HEK293 (cell line): ENCODE results near the gene ATG10.
A peak's percentile ranks its signal among the peaks of the same experiment; 100 is the strongest.

Experiments
- CTCF ChIA-PET: fragments of 350-600 bp; formaldehyde crosslinking; extraction: SDS; loops from one replicate; lab custom pipeline; 2021; ENCODE audit warnings: antibody characterized with exemption; lab: Yijun Ruan, JAX
- POLR2A ChIA-PET: fragments of 300-600 bp; formaldehyde crosslinking; extraction: SDS; loops from one replicate; lab custom pipeline; 2020; ENCODE audit warnings: antibody characterized with exemption, inconsistent platforms; lab: Yijun Ruan, JAX
- H3K27ac ChIP-seq: fragments of 200-500 bp; sonication (Bioruptor generic); 2 replicates; pipeline ENCODE4 v1.5.1; 2014; ENCODE audit warnings: low read depth, low read length, control low read depth, inconsistent platforms; ENCODE audit errors: extremely low read depth
- H3K36me3 ChIP-seq, 2 experiments: fragments of 200-500 bp in 1 of 2; sonication (Bioruptor generic) in 1 of 2; 1 replicate in 1 of 2; 2 replicates in 1 of 2; pipeline ENCODE4 v1.5.1; 2014 to 2017; ENCODE audit warnings: inconsistent platforms in 2 of 2, low read length in 2 of 2; ENCODE audit not compliant: control insufficient read depth in 2 of 2, insufficient read depth in 1 of 2
- H3K4me1 ChIP-seq: fragments of 200-500 bp; sonication (Bioruptor generic); 2 replicates; pipeline ENCODE4 v1.5.1; 2014; ENCODE audit warnings: mild to moderate bottlenecking, low read length, inconsistent platforms; ENCODE audit not compliant: control insufficient read depth, insufficient read depth
- H3K4me3 ChIP-seq: 2 replicates; pipeline ENCODE4 v1.5.1; 2011; ENCODE audit warnings: low read depth, mild to moderate bottlenecking, control low read depth, low read length, moderate library complexity
- H3K9me3 ChIP-seq: fragments of 200-500 bp; sonication (Bioruptor generic); 2 replicates; pipeline ENCODE4 v1.5.1; 2014; ENCODE audit warnings: low read depth, low read length, inconsistent platforms; ENCODE audit not compliant: control insufficient read depth, insufficient read depth
- CTCF ChIP-seq: fragments of 450-650 bp; formaldehyde crosslinking; IDR thresholded peaks from 2 replicates; pipeline ENCODE4 v1.5.1; 2016; ENCODE audit warnings: missing biosample characterization, missing genetic modification characterization
- KLF1 ChIP-seq: fragments of 450-650 bp; formaldehyde crosslinking; IDR thresholded peaks from 2 replicates; pipeline ENCODE4 v1.5.1; 2016; ENCODE audit warnings: missing biosample characterization, missing genetic modification characterization
- KLF8 ChIP-seq: fragments of 450-650 bp; formaldehyde crosslinking; IDR thresholded peaks from 2 replicates; pipeline ENCODE4 v1.5.1; 2016; ENCODE audit warnings: missing biosample characterization, missing genetic modification characterization
- PATZ1 ChIP-seq: fragments of 450-650 bp; formaldehyde crosslinking; IDR thresholded peaks from 2 replicates; pipeline ENCODE4 v1.5.1; 2016; ENCODE audit warnings: missing biosample characterization, missing genetic modification characterization
- PRDM4 ChIP-seq: fragments of 450-650 bp; formaldehyde crosslinking; IDR thresholded peaks from 2 replicates; pipeline ENCODE4 v1.5.1; 2017; ENCODE audit warnings: missing biosample characterization, missing genetic modification characterization
- SP7 ChIP-seq: fragments of 450-650 bp; formaldehyde crosslinking; IDR thresholded peaks from 2 replicates; pipeline ENCODE4 v1.5.1; 2016; ENCODE audit warnings: missing biosample characterization, missing genetic modification characterization
- ZBTB1 ChIP-seq: fragments of 450-650 bp; formaldehyde crosslinking; IDR thresholded peaks from 2 replicates; pipeline ENCODE4 v1.5.1; 2016; ENCODE audit warnings: missing biosample characterization, missing genetic modification characterization
- ZBTB6 ChIP-seq: fragments of 450-650 bp; formaldehyde crosslinking; IDR thresholded peaks from 2 replicates; pipeline ENCODE4 v1.5.1; 2017; ENCODE audit warnings: missing biosample characterization, missing genetic modification characterization
- ZFP3 ChIP-seq: fragments of 450-650 bp; formaldehyde crosslinking; IDR thresholded peaks from 2 replicates; pipeline ENCODE4 v1.5.1; 2016; ENCODE audit warnings: low read depth, missing biosample characterization, missing genetic modification characterization
- ZNF112 ChIP-seq: fragments of 450-650 bp; formaldehyde crosslinking; IDR thresholded peaks from 2 replicates; pipeline ENCODE4 v1.5.0; 2017; ENCODE audit warnings: missing biosample characterization, missing genetic modification characterization
- ZNF132 ChIP-seq: fragments of 450-650 bp; formaldehyde crosslinking; IDR thresholded peaks from 2 replicates; pipeline ENCODE4 v1.5.1; 2017; ENCODE audit warnings: missing biosample characterization, missing genetic modification characterization, borderline replicate concordance
- ZNF138 ChIP-seq: fragments of 450-650 bp; formaldehyde crosslinking; IDR thresholded peaks from 2 replicates; pipeline ENCODE4 v1.5.1; 2016; ENCODE audit warnings: missing biosample characterization, missing genetic modification characterization, borderline replicate concordance
- ZNF2 ChIP-seq: fragments of 450-650 bp; formaldehyde crosslinking; IDR thresholded peaks from 2 replicates; pipeline ENCODE4 v1.5.1; 2016; ENCODE audit warnings: missing biosample characterization, missing genetic modification characterization
- ZNF211 ChIP-seq: fragments of 450-650 bp; formaldehyde crosslinking; IDR thresholded peaks from 2 replicates; pipeline ENCODE4 v1.5.1; 2016; ENCODE audit warnings: low read depth, missing biosample characterization, missing genetic modification characterization
- ZNF266 ChIP-seq: fragments of 450-650 bp; formaldehyde crosslinking; IDR thresholded peaks from 2 replicates; pipeline ENCODE4 v1.5.1; 2016; ENCODE audit warnings: missing biosample characterization, missing genetic modification characterization, low read depth
- ZNF404 ChIP-seq: fragments of 450-650 bp; formaldehyde crosslinking; IDR thresholded peaks from 2 replicates; pipeline ENCODE4 v1.5.1; 2017; ENCODE audit warnings: missing biosample characterization, missing genetic modification characterization
- ZNF416 ChIP-seq: fragments of 450-650 bp; formaldehyde crosslinking; IDR thresholded peaks from 2 replicates; pipeline ENCODE4 v1.5.1; 2016; ENCODE audit warnings: missing biosample characterization, missing genetic modification characterization
- ZNF660 ChIP-seq: fragments of 450-650 bp; IDR thresholded peaks from 2 replicates; pipeline ENCODE4 v1.5.1; 2018; ENCODE audit warnings: missing biosample characterization, mild to moderate bottlenecking, missing genetic modification characterization
- ZNF768 ChIP-seq: fragments of 450-650 bp; formaldehyde crosslinking; IDR thresholded peaks from 2 replicates; pipeline ENCODE4 v1.5.1; 2018; ENCODE audit warnings: missing biosample characterization, mild to moderate bottlenecking, missing genetic modification characterization
- ZNF776 ChIP-seq: fragments of 450-650 bp; formaldehyde crosslinking; IDR thresholded peaks from 2 replicates; pipeline ENCODE4 v1.5.0; 2017; ENCODE audit warnings: missing biosample characterization, missing genetic modification characterization, borderline replicate concordance
- ZNF837 ChIP-seq: fragments of 450-650 bp; formaldehyde crosslinking; IDR thresholded peaks from 2 replicates; pipeline ENCODE4 v1.5.1; 2016; ENCODE audit warnings: missing biosample characterization, missing genetic modification characterization
- ZSCAN16 ChIP-seq: fragments of 450-650 bp; formaldehyde crosslinking; IDR thresholded peaks from 2 replicates; pipeline ENCODE4 v1.5.1; 2016; ENCODE audit warnings: missing biosample characterization, missing genetic modification characterization

ATG10 gene

GRCh38 chr5:82225525-82226172, 253.8 kb downstream of the ATG10 start (continued):
- peak; percentile 74 for TF ChIP-seq CTCF (tag by site-specific recombination)
- TF ChIP-seq ZFP3 (tag by site-specific recombination), result no peak
- TF ChIP-seq ZNF211 (tag by site-specific recombination), result no peak
- 0 out of 2 replicates have a peak, but pooled peaks have one; percentile 48 for TF ChIP-seq ZNF2 (tag by site-specific recombination)
- no peak for TF ChIP-seq ZNF266 (tag by site-specific recombination)
- peak; percentile 40; the same call in 1 of the 2 replicates for TF ChIP-seq ZNF768 (tag by site-specific recombination)
- no peak for TF ChIP-seq ZNF416 (tag by site-specific recombination)
- TF ChIP-seq, all 188 proteins: peak for 10

GRCh38 chr5:82234885-82235284, 263.1 kb downstream of the ATG10 start:
- no peaks in the 10 kb centered on the region; the same call in 1 of the 2 replicates for H3K4me1 ChIP-seq
- no peaks in the 10 kb centered on the region for H3K36me3 ChIP-seq
- H3K9me3 ChIP-seq, result no peaks in the 10 kb centered on the region
- no peak overlapping the region for H3K27ac ChIP-seq
- ChIA-PET POLR2A (interaction anchor here (1.0 kb wide), 1 partner anchor 43 kb away, joined by 3 read pairs; the partner anchor contains the start of gene RPS23), CTCF (interaction anchor here (0.6 to 2.2 kb wide), 2 partner anchors 9 to 62 kb away, joined by 3 to 5 read pairs; no protein-coding TSS in a partner anchor)
- H3K4me3 ChIP-seq, result no peak overlapping the region
- 0 out of 2 replicates have a peak, but pooled peaks have one; percentile 16 for TF ChIP-seq SP7 (tag by site-specific recombination)
- peak; percentile 29; the same call in 1 of the 2 replicates for TF ChIP-seq KLF1
- TF ChIP-seq ZBTB1 (tag by site-specific recombination), result no peak

GRCh38 chr5:82244151-82244550, 272.3 kb downstream of the ATG10 start:
- POLR2A ChIA-PET, result no interaction called here
- H3K4me1 ChIP-seq, result no peaks in the 10 kb centered on the region
- H3K27ac ChIP-seq, result no peak overlapping the region
- H3K4me3 ChIP-seq, result no peak overlapping the region
- TF ChIP-seq PATZ1 (tag by site-specific recombination) (no peak), ZNF837 (no peak), ZNF776 (tag by site-specific recombination) (no peak), ZSCAN16 (tag by site-specific recombination) (no peak), ZBTB6 (tag by site-specific recombination) (no peak), ZNF132 (tag by site-specific recombination) (no peak), ZNF404 (tag by site-specific recombination) (no peak), PRDM4 (tag by site-specific recombination) (no peak), ZNF112 (tag by site-specific recombination) (no peak), ZNF660 (no peak), KLF8 (tag by site-specific recombination) (no peak), ZNF138 (tag by site-specific recombination) (no peak)
- no peaks in the 10 kb centered on the region for H3K36me3 ChIP-seq
- CTCF ChIA-PET, result interaction anchor here (1.8 kb wide), 1 partner anchor 19 kb away, joined by 9 read pairs; no protein-coding TSS in a partner anchor
- no peaks in the 10 kb centered on the region; the same call in 1 of the 2 replicates for H3K9me3 ChIP-seq
